AG04450 (cell line): ENCODE data around the gene HYI. TPM values are rescaled to one million over a fixed set of nuclear protein-coding genes. Genes with fewer than 3 reads are reported as not detected.

ENCODE experiments used
- CTCF ChIA-PET: fragments of 300-600, 350-600 bp; formaldehyde crosslinking; extraction: SDS; loops from one replicate; lab custom pipeline; 2022; ENCODE audit warnings: antibody characterized with exemption, inconsistent platforms; lab: Charles Lee
- POLR2A ChIA-PET: fragments of 350-600 bp; formaldehyde crosslinking; extraction: SDS; loops from one replicate; lab custom pipeline; 2021; ENCODE audit warnings: antibody characterized with exemption, inconsistent platforms; lab: Yijun Ruan, JAX
- DNase-seq: peaks from one replicate; pipeline ENCODE4 v3.0.0-alpha.2; 2011; ENCODE audit warnings: low read depth, low spot score
- H3K27ac ChIP-seq: one replicate; pipeline ENCODE4 v1.5.1; 2012; ENCODE audit warnings: low read depth, low read length, control low read depth
- H3K27me3 ChIP-seq: one replicate; pipeline ENCODE4 v1.6.0; 2012; ENCODE audit warnings: low read length; ENCODE audit not compliant: control insufficient read depth, insufficient read depth
- H3K4me3 ChIP-seq: 2 replicates; pipeline ENCODE4 v1.5.1; 2011; ENCODE audit warnings: mild to moderate bottlenecking, low read depth, low read length, control low read depth
- H3K9me3 ChIP-seq: 2 replicates; pipeline ENCODE4 v1.5.1; 2012; ENCODE audit warnings: low read length; ENCODE audit not compliant: control insufficient read depth, insufficient read depth
- CTCF ChIP-seq: IDR thresholded peaks from 2 replicates; pipeline ENCODE4 v1.5.1; 2011; ENCODE audit warnings: low read depth, low read length, control low read depth, inconsistent platforms
- polyA plus RNA-seq: library from polyadenylated mRNA; depleted of rRNA; stranded (reverse); fragments of >200 nt; gene quantifications from 2 replicates; pipeline ENCODE4 v1.2.3, GENCODE V29; 2011

The HYI gene
- polyA plus RNA-seq, 1 experiment, result 22.8 TPM

GRCh38 chr1:43423672-43424550 lies 29.8 kb downstream of the HYI start:
- H3K27me3 ChIP-seq, result no peaks in the 10 kb centered on the region
- no peaks in the 10 kb centered on the region for H3K9me3 ChIP-seq
- CTCF ChIA-PET, result interaction anchor here (1.1 to 1.2 kb wide), 2 partner anchors 9 to 197 kb away, joined by 3 read pairs; no protein-coding TSS in a partner anchor
- TF ChIP-seq CTCF, result no peak
- H3K27ac ChIP-seq, result no peak overlapping the region
- POLR2A ChIA-PET, result no interaction called here
- H3K4me3 ChIP-seq, result no peak overlapping the region
- DNase-seq, result no peak

- Histone ChIP-seq H3K27ac (no peak overlapping the region), H3K4me3 (no peak overlapping the region), H3K9me3 (no peaks in the 10 kb centered on the region), H3K27me3 (no peaks in the 10 kb centered on the region)
- ChIA-PET CTCF (no interaction called here), POLR2A (no interaction called here)
- no peak for TF ChIP-seq CTCF
- DNase-seq, result no peak
Measured at GRCh38 chr1:43422995-43423671, 30.6 kb downstream of the HYI start.

GRCh38 chr1:43421976-43422750 lies 31.6 kb downstream of the HYI start:
- H3K27ac ChIP-seq, result no peak overlapping the region
- no peak for TF ChIP-seq CTCF
- no peak overlapping the region for H3K4me3 ChIP-seq
- ChIA-PET POLR2A (no interaction called here), CTCF (no interaction called here)
- no peaks in the 10 kb centered on the region for H3K27me3 ChIP-seq
- no peak for DNase-seq
- no peaks in the 10 kb centered on the region for H3K9me3 ChIP-seq

GRCh38 chr1:43421396-43421795 lies 32.3 kb downstream of the HYI start:
- POLR2A ChIA-PET, result no interaction called here
- no peak for DNase-seq
- CTCF ChIA-PET, result no interaction called here
- Histone ChIP-seq H3K27ac (no peak overlapping the region), H3K27me3 (no peaks in the 10 kb centered on the region), H3K9me3 (no peaks in the 10 kb centered on the region), H3K4me3 (no peak overlapping the region)
- TF ChIP-seq CTCF, result no peak
